ENCODE results near the gene SEZ6L.

Gene SEZ6L

GRCh38 chr22:26265281-26265680 is 96.0 kb downstream of the SEZ6L start:
- POLR2A ChIA-PET (ENCODE audit: low non-redundant PET): no interaction called here
- DNase-seq (ENCODE audit: low spot score): no peak
- no peak for TF ChIP-seq CTCF (conservative IDR thresholded peaks at IDR 0.05; ENCODE audit: low read depth)
- H3K27ac ChIP-seq: no peak overlapping the region
- CTCF ChIA-PET: no interaction called here

GRCh38 chr22:26265909-26266308 is 96.6 kb downstream of the SEZ6L start:
- POLR2A ChIA-PET (ENCODE audit: low non-redundant PET): no interaction called here
- CTCF ChIA-PET: no interaction called here
- DNase-seq (ENCODE audit: low spot score): no peak
- H3K27ac ChIP-seq: no peak overlapping the region
- no peak for TF ChIP-seq CTCF (conservative IDR thresholded peaks at IDR 0.05; ENCODE audit: low read depth)

GRCh38 chr22:26267856-26268255 is 98.6 kb downstream of the SEZ6L start:
- no peak for DNase-seq (ENCODE audit: low spot score)
- POLR2A ChIA-PET (ENCODE audit: low non-redundant PET): no interaction called here
- no peak overlapping the region for H3K27ac ChIP-seq
- TF ChIP-seq CTCF (conservative IDR thresholded peaks at IDR 0.05; ENCODE audit: low read depth): no peak
- CTCF ChIA-PET: no interaction called here

GRCh38 chr22:26269572-26269971 is 100.3 kb downstream of the SEZ6L start:
- TF ChIP-seq CTCF (conservative IDR thresholded peaks at IDR 0.05; ENCODE audit: low read depth): no peak
- CTCF ChIA-PET: interaction anchor here (0.6 to 0.7 kb wide), 2 partner anchors 341 to 1316 kb away, joined by 3 to 4 read pairs; no protein-coding TSS in a partner anchor
- POLR2A ChIA-PET (ENCODE audit: low non-redundant PET): no interaction called here
- no peak overlapping the region for H3K27ac ChIP-seq
- DNase-seq (ENCODE audit: low spot score): no peak

GRCh38 chr22:26271427-26271826 is 102.2 kb downstream of the SEZ6L start:
- ChIA-PET POLR2A (ENCODE audit: low non-redundant PET) (no interaction called here), CTCF (no interaction called here)
- no peak overlapping the region for H3K27ac ChIP-seq
- TF ChIP-seq CTCF (conservative IDR thresholded peaks at IDR 0.05; ENCODE audit: low read depth): no peak
- no peak for DNase-seq (ENCODE audit: low spot score)

- no peak overlapping the region for H3K27ac ChIP-seq
- no peak for TF ChIP-seq CTCF (conservative IDR thresholded peaks at IDR 0.05; ENCODE audit: low read depth)
- CTCF ChIA-PET: no interaction called here
- POLR2A ChIA-PET (ENCODE audit: low non-redundant PET): no interaction called here
- DNase-seq (ENCODE audit: low spot score): no peak
Observed at GRCh38 chr22:26273011-26273675, 103.9 kb downstream of the SEZ6L start.

All from RWPE1 (cell line).